NB4 (cell line): ENCODE measurements around the gene EFNA2.

ENCODE experiments used
- DNase-seq: peaks from one replicate; pipeline ENCODE4 v3.0.0; 2010; ENCODE audit warnings: low read depth
- H3K4me3 ChIP-seq: one replicate; pipeline ENCODE4 v1.5.1; 2011; ENCODE audit warnings: mild to moderate bottlenecking, low read depth, low read length, moderate library complexity
- MYC ChIP-seq: IDR thresholded peaks from 2 replicates; pipeline ENCODE4 v1.6.1; 2011; ENCODE audit warnings: low read depth, low read length
- POLR2A ChIP-seq: IDR thresholded peaks from 2 replicates; pipeline ENCODE4 v1.6.1; 2011; ENCODE audit warnings: mild to moderate bottlenecking; ENCODE audit not compliant: insufficient read length; ENCODE audit errors: extremely low read depth
- TF ChIP-seq, protein P1 (sequence below): IDR thresholded peaks from 2 replicates; pipeline ENCODE4 v1.6.1; 2011; ENCODE audit warnings: low read depth, low read length
- TF ChIP-seq, protein P2 (sequence below): IDR thresholded peaks from one replicate; pipeline ENCODE4 v1.5.1; 2012; ENCODE audit warnings: low read depth, low read length

Gene EFNA2

DNA sequence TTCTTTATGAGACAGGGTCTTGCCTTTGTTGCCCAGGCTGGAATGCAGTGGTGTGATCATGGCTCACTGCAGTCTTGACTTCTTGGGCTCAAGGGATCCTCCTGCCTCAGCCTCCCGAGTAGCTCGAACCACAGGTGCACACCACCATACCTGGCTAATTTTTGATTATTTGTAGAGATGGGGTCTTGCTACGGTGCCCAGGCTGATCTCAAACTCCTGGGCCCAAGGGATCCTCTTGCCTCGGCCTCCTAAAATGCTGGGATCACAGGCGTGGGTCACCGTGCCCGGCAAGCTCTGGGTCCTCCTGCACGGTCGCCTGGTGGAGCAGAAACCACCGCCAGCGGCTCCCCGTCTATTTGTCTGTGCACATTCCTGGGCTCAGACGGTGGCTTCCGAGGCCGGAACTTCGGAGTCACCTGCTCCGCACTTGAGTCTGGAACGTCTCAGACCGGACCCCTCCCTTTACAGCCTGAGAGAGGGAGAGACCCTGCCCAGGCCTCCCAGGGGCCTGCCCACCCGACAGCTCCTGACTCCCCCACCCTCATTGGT, 22.2 kb downstream of the EFNA2 start:
- TF ChIP-seq MYC = no peak
- TF ChIP-seq POLR2A = no peak
- TF ChIP-seq, protein P1, sequence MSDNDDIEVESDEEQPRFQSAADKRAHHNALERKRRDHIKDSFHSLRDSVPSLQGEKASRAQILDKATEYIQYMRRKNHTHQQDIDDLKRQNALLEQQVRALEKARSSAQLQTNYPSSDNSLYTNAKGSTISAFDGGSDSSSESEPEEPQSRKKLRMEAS = no peak
- TF ChIP-seq, protein P2, sequence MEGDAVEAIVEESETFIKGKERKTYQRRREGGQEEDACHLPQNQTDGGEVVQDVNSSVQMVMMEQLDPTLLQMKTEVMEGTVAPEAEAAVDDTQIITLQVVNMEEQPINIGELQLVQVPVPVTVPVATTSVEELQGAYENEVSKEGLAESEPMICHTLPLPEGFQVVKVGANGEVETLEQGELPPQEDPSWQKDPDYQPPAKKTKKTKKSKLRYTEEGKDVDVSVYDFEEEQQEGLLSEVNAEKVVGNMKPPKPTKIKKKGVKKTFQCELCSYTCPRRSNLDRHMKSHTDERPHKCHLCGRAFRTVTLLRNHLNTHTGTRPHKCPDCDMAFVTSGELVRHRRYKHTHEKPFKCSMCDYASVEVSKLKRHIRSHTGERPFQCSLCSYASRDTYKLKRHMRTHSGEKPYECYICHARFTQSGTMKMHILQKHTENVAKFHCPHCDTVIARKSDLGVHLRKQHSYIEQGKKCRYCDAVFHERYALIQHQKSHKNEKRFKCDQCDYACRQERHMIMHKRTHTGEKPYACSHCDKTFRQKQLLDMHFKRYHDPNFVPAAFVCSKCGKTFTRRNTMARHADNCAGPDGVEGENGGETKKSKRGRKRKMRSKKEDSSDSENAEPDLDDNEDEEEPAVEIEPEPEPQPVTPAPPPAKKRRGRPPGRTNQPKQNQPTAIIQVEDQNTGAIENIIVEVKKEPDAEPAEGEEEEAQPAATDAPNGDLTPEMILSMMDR = no peak
- DNase-seq = no peak

DNA sequence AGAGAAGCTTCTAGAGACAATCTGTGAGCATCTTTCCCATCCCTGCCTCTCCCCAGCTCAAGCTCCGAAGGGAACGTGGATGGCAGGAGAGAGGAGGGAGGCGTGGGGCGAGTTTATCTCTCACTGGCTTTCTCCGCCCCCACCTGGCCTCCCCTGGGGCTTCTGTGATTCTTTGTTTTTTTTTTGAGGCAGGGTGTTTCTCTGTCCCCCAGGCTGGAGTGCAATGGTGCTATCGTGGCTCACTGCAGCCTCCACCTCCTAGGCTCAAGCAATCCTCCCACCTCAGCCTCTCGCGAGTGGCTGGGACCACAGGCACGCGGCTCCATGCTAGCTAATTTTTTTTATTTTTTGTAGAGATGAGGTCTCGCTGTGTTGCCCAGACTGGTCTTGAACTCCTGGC, 23.0 kb downstream of the EFNA2 start:
- peak overlapping the region; percentile 85 for H3K4me3 ChIP-seq
- DNase-seq = no peak
- no peak for TF ChIP-seq POLR2A
- TF ChIP-seq, protein P2 = no peak
- TF ChIP-seq, protein P1 = no peak

More for the DNA sequence above, 22.2 kb downstream of the EFNA2 start:
- H3K4me3 ChIP-seq = peak overlapping the region; percentile 85

DNA sequence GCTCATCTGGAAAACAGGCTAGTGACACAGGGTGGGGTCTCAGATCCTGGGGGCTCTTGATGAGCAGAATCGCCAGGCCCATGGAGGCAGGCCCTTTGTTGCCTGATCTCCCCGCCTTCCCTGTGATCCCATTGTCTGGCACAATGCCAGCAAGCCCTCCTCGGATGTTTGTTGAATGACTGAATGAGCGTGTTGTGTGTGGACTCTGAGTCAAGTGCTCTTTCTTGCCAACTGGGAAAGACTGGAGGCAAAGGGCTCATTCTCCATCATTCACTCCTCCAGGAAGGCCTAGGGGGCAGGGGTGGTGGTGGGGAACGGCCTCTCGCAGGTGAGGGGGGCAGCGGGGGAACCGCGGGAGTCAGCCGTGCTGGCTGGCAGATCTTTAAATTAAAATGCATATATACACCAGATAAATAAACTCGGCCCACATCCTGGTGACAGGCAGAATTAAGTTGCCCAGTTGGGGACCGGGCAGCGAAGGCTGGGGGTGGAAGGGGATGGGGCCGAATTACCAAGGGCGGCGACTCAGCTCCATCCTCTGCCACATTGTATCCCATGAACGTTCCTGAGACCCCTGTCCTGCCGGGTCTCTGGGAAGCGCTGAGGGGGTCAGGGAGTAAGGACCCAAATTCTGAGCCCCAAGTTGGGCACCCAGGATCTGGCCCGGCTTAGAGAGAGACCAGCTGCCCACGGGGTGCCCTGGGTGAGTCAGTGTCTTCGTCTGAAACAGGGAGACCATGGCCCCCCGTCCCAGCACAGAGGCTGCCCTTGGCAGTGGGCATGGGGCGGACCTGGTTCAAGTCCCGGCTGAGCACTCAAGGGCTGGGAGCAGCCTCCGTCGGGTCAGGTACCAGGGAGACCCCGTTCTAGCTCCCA, 24.5 kb downstream of the EFNA2 start:
- TF ChIP-seq, protein P1 = no peak
- TF ChIP-seq POLR2A (no peak), MYC (no peak)
- TF ChIP-seq, protein P2 = no peak
- no peak for DNase-seq
- no peak overlapping the region for H3K4me3 ChIP-seq

DNA sequence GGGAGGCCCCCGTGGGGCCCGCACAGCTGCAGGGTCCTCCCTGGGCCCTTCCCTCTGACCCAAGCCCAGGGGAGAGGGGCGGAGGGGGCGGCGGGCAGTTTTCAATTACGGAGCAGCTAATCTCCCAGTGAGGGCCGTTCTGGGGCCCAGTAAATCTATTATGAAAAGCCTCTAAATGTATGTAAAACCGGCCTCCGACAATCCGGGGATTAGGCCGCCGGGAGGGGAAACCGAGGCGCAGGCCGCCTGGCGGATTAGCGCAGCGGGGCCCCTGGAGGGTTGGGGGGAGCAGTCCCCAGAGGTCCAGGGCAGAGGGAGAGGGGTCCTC, 25.1 kb downstream of the EFNA2 start:
- H3K4me3 ChIP-seq = no peak overlapping the region
- TF ChIP-seq, protein P1 = no peak
- TF ChIP-seq, protein P2 = no peak
- TF ChIP-seq POLR2A (no peak), MYC (no peak)
- DNase-seq = no peak

DNA sequence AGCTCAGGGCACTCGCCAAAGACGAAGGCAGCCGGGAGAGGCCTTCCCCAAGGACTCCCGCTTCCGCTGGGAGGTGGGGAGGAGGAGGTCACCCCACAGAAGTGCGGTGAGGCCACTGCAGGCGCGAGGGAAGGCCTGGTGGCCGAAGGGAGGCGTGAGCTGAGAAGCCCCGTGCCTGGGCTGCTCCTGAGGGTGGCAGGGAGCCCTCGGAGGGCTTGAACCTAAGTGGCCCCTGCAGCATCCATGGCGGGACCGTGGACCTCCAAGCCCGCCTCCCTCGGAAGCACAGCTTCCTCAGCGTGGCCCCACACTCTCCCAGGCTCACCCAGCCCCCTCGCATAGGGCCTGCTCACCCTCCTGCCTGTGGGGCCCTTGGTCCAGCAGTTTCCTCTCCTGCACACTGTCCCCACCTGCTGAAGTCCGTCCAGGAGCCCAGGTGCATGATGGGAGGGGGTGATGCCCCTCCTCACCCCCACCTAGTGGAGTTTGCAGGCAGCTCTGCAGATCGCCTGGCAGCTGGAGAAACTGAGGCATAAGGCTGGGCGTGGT, 25.9 kb downstream of the EFNA2 start:
- TF ChIP-seq POLR2A (no peak), MYC (no peak)
- TF ChIP-seq, protein P2 = no peak
- TF ChIP-seq, protein P1 = no peak
- no peak for DNase-seq
- H3K4me3 ChIP-seq = no peak overlapping the region
